HG02870 (cell line): ENCODE results near the gene ELAVL3.
"Not testable (repeated sequence)": the region's sequence is repeated elsewhere in the genome, so short reads cannot be mapped to it uniquely, and the experiment has no call there.

Experiments used
- ATAC-seq: cut with Tn5 transposase; IDR thresholded peaks from one replicate; pipeline ENCODE4 v1.9.1; 2021; ENCODE audit warnings: mild to moderate bottlenecking, moderate library complexity; ENCODE audit not compliant: unreplicated experiment

The ELAVL3 gene

DNA sequence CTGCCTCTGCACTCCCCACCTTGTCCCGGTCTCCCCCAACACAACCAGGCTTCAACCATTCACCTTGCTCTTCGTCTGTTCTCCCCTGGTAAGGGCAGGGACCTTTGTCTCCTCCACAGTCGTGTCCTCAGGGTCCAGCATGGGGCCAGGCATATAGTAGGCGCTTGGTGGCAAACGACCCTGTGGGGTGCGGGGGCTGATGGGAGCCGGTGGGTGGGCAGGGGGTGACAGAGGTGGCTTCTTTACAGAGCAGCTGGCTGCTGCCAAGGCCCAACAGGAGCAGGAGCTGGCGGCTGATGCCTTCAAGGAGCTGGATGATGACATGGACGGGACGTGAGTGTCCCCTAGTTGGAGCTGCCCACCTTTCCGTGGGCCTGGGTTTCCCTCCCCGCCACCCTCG is 35.7 kb downstream of the ELAVL3 start:
- ATAC-seq, result no peak

DNA sequence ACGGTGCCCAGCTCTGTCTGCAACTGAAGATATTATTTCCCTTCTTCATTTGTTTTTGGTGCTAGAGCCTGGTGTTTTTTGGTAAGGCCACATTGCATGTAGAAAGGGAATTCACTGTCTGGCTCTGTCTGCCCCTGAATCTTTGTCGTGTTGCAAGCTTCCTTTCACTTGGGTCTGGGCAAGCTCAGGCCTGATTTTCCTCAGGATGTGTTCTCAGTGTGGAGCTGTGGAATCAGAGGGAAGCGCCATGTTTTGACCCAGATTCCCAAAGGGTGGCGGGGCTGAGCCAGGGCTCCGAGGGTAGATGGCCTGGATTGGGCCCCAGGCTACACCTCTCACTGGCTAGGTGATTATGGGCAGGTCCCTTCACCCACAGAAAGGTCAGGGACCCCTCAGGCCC is 36.8 kb downstream of the ELAVL3 start:
- ATAC-seq, result no peak

DNA sequence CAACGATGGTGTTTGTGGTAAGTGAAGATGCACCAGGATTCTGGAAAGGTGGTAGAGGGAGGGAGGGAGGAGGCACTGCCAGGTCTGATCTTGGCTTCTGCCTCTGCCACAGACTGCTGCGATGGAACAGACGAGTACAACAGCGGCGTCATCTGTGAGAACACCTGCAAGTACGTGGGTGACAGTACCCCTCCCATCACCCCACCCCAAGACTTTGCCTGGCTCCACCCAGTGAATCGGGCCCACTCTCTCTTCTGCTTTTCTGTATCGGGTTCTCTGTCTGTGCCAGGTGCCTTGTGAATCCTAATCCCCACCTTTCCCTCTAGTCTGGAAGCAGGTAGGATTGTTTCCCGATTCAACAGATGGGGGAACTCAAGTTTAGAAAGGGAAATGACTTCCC is 42.9 kb downstream of the ELAVL3 start:
- no peak for ATAC-seq

DNA sequence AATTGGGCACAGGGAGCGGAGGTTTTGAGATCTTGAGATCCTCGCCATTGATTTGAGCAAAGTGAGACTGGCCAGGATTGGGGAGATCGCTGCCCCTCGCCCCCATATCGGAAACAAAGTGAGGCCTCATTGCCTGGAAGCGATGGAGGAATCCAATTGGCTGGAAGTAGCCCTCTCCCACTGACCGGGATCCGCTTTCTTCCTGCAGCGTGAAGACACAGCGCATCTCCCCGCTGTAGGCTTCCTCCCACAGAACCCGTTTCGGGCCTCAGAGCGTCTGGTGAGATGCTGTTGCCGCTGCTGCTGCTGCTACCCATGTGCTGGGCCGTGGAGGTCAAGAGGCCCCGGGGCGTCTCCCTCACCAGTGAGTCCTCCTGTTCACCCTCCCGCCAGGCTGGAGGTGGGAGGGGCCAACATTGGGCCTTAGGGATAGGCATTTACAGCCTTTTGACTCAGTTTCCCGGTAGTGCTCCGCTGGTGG is 45.0 kb downstream of the ELAVL3 start:
- no peak for ATAC-seq

DNA sequence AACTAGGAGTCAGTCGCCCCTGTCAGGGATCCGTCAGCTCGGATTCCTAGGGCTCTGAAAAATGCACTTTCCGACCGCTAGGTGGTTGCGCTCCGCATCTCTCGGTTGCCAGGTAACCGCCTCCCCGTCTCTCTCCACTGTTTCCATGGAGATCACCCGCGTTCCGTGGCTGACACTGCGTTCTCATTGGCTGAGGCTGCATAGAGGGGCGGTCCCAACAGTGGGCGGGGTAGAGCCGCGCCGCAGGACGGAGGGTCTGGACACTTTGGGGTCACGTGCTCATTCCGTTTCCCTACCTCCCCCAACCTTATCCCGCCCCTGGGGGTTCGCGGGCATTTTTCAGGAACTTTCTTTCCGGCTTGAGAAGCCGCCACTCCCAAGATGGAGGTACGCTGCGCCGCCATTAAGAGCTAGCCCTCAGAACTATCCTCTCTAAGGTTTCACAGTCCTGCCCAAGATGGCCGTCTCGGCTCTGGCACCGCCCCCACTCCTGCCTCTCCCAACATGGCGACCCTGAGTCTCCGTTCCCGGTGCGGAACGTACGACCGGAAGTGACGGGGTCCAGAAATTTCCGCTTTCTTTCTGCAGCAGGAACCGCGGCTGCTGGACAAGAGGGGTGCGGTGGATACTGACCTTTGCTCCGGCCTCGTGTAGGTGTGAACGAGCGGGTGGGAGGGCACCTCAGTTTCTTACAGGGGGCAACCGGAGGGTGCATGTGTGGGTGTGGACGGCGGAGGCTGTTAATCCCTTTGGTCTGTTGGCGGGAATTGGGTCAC is 45.6 kb downstream of the ELAVL3 start, which contains the start of the genes ODAD3 and PRKCSH:
Gene ODAD3 (minus strand): TSS at position 65 of the 776 bp plus-strand sequence. CDS start 105 bp downstream, outside the sequence.
Gene PRKCSH (plus strand): TSS at position 579 of the 776 bp plus-strand sequence. CDS start 483 bp downstream, outside the sequence.
- ATAC-seq, result peak; percentile 88

DNA sequence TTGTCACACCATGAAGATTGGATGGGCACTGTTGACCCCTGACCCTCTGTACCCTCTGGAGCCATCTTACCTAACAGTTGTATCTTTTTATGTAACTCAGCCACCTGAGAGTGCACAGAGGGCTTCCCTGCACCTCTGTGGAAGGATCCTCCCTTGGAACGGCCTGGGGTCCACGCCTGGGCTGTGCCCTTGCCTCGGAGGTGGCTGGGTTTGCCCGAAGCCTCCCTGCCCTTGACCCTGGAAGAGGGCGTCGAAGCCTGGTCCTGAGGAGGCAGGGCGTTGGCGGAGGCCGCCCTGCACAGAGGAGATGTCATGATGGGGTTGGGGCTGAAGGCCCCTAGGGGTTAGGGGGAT is 46.2 kb downstream of the ELAVL3 start:
- ATAC-seq, result no peak

DNA sequence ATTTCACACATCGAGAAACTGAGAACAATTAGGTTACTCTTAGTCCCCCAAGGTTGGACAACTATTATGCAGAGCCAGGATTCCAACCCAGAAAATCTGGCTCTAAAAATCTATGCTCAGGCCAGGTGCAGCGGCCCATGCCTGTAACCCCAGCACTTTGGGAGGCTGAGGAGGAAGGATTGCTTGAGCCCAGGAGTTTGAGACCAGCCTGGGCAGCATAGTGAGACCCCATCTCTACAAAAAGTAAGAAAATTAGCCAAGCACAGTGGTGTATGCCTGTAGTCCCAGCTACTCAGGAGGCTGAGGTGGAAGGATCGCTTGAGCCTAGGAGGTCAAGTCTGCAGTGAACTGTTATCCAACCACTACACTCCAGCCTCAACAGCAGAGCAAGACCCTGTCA is 47.3 kb downstream of the ELAVL3 start:
- not testable (repeated sequence) for ATAC-seq

DNA sequence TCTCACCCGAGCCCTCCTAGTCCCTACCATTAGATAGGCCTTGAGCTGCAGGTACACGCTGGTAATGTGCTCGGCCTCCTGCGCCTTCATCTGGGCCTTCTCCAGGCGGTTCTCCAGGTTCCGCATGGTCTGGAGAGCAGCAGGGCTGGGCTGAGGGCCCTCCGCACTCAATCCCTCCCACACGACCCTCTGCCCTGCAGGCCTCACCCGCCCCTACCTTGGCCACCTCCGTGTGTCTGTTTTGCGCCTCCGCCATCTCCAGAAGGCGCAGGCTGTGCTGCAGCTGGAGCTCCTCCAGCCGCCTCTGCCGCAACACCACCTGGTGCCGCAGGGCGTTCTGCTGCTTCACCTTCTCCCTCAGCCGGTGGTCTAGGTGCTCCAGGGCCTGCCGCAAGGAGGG is 54.2 kb downstream of the ELAVL3 start:
- no peak for ATAC-seq

DNA sequence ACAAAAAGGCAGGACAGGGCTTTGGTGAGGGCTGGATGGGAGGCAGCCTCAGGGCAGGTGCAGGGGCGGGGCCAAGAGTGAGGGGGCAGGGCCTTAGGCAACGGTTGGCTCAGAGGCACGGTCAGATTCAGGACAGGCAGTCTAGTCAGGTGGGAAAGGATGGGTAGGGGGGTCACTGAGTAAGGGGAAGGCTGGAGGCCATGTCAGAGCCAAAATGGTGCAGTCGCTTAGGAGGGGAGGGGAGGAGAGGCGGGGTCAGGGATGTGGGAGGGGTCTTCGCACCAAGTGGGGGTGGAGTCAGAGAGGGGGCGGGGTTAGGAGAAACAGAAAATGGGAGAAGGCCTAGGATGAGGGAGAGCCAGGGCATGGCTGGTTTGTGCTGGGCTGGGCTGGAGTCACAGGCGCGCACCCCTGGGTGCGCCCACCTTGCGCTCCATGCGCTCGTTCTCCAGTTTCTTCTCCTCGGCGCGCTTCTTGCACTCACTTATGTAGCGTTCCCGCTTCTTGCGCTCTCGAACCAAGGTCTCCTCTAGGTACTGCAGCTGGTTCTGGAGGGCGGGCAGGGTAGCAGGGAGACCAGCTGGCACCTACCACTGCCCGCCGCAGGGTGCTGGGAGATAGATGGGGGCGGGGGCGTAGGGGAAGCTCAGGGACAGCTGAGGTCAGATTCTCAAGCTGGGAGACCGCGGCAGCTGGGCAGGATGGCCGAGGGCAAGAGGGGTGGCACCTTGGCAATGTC is 55.0 kb downstream of the ELAVL3 start:
- ATAC-seq, result no peak

DNA sequence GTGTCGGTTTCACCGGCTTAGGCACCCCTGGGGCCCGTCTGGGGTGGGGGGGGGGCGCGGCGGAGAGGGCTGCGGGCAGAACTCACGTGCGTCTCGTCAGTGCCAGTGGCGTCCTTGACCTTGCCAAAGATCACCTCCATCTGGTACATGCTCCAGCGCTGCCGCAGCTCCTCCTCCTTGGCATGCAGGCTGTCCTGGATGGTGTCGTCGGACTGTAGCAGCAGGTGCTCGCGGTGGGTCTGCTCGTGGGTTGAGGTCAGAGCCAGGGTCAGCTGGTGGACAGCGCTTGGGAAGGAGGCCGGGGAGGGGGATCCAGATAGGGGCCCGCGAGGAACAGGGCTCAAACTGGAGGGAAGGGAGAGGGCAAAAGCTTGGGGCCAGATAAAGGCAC is 57.1 kb downstream of the ELAVL3 start:
- no peak for ATAC-seq

DNA sequence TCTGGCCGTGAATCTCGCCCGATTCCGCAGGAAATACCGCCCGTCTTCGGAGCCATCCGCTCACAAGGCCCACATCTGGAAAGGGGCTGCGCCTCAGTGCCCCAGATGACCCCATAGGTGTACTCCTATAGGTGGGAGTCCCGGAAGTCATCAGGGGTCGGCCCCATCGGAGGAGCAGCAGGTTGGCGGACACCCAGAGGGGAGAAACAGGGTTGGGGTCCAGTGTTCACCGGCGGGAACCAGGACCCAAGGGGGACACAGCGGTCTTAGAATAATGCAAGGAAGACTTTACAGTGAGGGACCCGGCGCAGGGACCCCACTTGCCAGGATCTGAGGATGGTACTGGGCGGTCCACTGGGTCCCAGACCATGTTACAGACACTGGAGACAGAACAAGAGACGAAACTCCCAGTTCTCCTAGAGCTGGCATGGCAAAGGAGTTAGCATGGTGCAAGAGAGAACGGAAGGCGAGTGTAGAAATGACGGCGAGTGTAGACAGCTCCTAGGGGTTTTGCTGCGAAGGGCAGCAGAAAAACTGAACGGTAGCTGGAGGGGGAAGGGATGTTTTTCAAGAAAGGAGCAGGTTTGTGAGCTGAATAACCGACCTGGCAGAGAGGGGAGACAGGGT is 57.6 kb downstream of the ELAVL3 start:
- ATAC-seq, result no peak

DNA sequence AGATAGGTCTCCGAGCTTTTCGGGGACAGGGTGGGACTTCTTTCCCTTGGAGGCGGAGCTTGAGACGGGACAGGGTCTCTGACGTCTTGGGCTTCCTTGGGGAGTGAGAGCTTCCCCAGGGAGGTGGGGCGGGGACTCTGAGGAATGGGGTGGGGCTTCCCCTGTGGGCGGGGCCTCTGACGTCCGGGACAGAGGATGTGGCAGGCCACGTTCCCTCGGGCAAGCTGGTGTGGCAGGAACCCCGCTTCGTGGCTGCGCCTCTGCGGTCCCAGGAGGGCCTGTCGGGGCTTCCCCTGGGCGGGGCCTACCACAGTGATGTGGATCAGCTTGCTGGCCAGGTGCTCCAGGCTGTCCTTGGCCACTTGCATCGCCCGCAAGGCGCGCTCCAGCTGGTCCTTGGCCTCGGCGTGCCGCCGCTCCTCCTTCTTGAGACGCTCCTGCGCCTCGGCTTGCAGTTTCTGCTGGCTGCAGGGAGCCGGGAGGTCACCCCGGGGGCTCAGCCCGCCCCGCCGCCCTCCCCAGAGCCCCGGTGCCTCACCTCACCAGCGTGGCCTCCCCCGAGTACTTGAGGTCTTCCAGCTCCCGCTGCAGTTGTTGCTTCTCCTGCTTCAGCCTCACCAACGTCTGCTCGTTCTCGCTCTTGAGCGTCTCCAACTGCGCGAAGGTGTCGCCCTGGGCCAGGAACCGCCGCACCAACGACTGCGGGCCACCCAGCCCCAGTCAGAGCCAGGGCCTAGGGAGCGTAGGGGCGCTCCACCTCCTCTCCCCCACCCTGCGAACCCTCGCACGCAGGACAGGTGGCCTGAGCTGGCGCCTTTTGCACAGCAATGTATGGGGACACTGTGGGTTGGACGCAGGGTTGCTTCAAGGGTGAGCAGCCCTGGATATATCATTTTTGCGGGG is 58.4 kb downstream of the ELAVL3 start:
- ATAC-seq, result no peak

DNA sequence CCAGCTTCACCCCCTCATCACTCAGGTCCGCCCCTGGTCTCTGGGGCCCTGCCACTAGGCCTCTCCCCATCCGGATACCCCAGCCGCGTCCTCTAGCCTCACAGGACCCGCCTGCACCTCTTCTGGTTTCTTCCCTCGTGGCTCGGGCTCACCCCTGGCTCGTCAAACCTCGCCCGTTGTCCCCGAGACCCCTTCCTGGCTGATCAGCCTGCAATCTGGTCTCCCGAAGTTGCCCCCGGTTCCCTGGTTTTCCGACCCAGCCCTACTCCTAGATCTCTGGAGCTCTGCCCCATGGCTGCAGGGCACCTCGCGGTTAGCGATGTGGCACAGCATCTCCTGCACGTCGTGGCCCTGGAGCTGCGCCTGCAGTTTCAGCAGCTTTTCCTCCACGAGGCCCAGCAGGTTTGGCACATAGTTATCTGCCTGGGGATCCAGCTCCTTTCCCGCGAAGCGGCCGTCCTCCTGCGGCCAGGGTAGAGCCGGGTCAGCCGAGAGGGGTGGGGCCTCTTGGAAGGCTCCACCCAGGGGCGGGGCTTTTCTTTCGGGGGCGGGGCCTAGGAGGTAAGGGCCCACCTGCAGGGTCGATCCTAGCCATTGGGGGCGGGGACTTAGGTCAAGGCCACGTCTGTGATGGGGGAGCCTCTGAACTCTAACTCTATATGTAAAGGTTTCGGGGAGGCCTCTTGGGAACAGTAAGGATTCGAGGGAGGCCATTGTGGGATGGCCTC is 59.3 kb downstream of the ELAVL3 start:
- no peak for ATAC-seq

DNA sequence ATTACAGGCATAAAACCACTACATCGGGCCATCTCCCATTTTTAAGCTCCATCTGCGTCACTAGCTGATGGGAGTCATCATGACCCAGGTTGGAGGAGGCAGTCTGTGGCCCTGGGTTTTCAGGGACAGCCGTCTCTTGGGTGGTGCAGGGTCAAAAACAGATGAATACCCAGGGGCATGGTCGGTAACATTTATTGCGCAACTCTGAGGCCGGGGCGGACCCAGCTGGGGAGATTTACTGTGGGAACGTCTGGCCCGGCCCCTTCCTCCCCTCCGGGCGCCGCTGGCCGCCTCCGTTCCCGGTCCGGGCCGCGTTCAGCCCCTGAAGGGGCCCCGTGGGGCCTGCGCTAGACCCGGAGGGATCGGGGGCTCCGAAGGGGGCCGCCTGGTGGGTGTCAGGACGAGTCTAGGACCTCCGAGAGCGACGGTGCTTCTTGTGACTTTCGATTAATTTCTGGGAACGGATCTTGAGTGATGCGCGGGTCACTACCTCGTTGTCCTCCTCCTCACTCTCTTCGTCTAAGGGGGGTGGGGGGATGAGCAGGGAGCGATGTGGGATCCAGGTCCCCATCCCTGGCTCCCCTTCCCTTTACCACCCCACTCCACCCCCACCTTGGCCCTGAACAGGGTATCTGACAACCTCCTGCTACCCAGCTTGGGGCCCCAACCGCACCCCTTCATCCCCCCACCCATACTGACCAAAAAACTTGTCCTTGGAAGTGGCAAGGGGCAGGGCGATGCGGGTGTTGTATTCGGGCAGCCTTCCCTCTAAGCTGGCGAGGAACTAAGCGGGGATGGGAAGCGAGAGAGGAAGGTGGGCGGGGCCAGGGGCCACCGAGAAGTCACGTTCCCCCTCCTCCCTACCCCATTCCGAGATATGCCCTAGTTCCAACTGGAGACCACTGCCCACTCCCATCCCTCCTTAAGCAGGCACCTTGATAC is 60.1 kb downstream of the ELAVL3 start:
- ATAC-seq, result no peak

DNA sequence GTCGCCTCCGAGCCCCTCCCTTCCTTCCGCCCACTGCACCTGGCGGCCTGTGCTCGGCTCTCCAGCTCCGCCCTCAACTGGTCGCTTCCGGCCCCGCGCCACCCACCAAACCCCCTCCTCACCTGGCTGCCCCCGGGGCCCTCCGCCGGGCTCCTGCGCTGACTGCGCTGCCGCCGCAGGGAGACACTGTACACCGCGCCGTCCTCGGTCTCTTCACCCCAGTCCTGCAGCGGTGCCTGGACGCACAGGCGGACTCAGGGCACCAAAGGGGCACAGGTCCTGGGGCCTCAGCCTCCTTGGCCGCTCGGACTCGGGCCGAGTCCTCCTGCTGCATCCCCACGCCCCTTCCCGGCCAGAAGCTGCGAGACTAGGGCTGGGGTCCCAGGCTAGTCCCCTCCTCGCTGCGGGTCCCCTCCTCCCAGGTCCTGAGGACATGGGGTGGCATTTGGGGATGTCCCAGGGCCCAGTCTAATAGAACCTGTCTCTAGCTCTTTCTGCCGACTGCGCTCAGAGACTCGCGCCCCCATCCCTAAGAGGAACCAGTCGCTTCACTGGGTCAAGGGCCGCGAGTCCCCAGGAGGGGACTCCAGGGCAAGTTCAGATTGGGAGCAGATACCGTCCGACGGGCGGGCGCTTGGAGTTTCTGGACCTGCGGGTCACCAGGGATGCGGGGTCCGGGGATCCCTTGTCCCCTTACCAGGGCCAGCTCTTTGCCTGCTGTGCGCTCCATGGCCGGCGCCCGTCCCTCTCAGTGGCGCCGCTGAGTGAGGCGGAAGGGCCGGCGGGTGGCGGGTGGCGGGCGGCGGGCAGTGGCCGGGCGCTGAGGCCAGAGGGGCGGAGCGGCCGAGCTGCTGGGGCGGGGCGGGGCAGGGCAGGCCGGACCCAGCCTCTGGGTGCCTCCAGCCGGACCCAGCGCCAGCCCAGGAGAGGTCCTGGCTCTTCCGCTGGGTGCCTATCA is 62.0 kb downstream of the ELAVL3 start, which contains the start of gene RGL3:
Gene RGL3 (minus strand): TSS at position 766 of the 958 bp plus-strand sequence. CDS start 36 bp downstream, at position 730.
- ATAC-seq, result no peak

DNA sequence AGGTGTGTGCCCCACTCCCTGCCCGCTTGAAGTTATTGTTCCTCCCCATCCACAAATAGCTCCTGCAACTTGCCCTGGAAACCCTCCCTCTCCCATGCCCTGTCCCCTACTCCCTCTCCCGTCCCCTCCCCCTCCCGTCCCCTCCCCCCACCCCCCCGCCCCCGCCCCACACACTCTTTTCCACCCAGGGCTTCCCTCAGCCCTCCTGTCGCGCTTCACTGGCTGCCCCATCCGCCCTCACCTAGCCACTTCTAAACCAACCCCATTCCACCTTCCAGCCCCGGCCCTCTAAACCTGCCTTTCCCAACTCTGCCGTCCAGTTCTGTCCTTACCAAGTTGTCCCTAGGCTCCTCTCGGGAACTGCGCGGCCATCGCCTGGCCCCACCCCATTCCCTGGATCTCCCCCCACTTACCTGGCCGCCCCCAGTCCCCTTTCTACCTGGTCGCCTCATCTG is 62.7 kb downstream of the ELAVL3 start:
- ATAC-seq, result no peak

DNA sequence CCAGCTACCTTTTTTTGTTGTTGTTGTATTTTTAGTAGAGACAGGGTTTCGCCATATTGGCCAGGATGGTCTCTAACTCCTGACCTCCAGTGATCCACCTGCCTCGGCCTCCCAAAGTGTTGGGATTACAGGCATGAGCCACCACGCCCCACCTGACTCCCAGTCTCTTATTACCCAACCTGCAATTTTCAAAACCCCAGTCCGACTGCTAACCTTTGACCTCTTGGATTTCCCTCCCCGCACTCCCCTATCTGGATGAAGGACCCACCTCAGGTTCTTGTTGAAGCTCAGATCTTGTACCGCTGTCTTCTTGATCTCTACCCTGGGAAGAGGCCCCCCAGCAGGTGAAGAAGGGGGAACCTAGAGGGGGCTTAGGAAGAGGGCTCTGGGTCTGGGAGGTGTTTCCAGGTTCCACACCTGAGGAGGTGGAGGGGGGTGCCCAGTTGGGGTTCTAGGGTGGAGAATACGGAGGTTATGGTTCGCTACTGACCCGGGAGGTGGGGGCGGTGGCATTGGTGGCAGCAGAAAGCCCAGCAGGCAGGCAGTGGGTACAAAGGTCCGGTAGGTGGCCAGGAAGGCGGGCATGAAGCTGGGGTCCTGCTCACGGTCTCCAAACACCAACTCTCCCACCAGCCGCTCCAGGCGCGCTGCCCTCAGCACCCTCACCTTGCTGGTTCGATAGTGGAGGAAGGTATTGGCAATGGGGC is 64.3 kb downstream of the ELAVL3 start:
- ATAC-seq, result no peak
